Hematopoietic multipotent progenitor cell treated with erythropoietin and hydrocortisone succinate and interleukin-3 and kit ligand, for 4 days (in vitro differentiated cells): ENCODE results near the gene CLCN3.
"Not testable (repeated sequence)": the region's sequence is repeated elsewhere in the genome, so short reads cannot be mapped to it uniquely, and the experiment has no call there.

ENCODE experiments used
- DNase-seq: peaks from one replicate; pipeline ENCODE4 v3.0.0-alpha.2; 2015

CLCN3 gene

GRCh38 chr4:169618286-169618685 is 2.1 kb upstream of the CLCN3 start:
- peak; percentile 26 for DNase-seq

GRCh38 chr4:169618986-169619385 is 1.4 kb upstream of the CLCN3 start:
- DNase-seq, result no peak

GRCh38 chr4:169619518-169619957 is 840 bp upstream of the CLCN3 start:
- DNase-seq, result peak; percentile 76

DNA sequence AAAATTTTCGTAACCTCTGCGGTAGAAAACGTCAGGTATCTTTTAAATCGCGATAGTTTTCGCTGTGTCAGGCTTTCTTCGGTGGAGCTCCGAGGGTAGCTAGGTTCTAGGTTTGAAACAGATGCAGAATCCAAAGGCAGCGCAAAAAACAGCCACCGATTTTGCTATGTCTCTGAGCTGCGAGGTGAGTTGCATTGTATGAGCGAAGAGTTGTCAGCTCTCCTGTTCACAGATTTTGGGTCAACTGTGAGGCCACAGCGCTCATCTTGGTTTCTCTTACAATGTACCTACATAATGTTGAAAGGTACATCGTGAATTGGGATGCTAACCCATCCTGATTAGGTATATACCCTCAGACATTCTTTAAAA is 486 bp downstream of the CLCN3 start:
- peak; percentile 18 for DNase-seq

- DNase-seq, result peak; percentile 92
Measured at GRCh38 chr4:169621731-169622492, 1.5 kb downstream of the CLCN3 start.

DNA sequence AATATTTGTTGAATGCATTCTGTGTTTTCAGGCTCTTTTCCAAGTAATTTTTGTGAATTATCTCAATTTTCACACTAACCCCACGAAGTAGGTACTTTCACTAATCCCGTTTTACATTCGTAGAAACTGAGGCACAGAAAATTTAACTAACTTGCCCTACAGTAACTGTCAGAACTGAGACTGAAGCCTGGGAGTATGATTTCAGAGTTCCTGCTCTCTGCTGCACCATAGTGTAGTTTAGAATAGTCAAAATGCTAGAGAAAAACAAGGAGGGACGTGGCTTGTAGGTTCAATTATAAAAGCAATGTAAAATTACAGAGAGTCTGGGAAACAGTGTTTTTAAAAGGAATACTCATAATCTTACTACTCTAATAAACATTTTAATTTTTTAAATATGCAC is 2.2 kb downstream of the CLCN3 start:
- no peak for DNase-seq

- DNase-seq, result not testable (repeated sequence)
Measured at GRCh38 chr4:169624012-169624411, 3.6 kb downstream of the CLCN3 start.

- DNase-seq, result no peak
Measured at GRCh38 chr4:169625886-169626285, 5.5 kb downstream of the CLCN3 start.

- DNase-seq, result peak; percentile 93
Measured at GRCh38 chr4:169626331-169627282, 6.2 kb downstream of the CLCN3 start.

DNA sequence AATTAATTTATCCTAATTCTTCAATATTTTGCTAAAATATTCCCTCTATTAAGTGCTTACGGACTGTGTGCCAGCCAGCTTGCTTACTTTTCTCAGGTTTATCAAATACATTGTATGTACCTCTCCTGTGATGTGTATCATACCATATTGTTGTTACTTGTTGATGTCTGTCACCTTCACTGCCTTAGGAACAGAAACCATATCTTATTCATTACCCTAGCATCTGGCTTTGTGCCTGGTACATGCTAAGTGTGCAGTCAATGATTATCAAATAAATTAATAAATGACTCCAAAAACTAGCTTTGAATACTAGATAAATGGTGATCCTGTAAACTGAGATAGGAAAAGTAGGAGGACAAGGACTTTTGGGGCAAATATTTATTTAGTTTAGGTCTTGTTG is 6.9 kb downstream of the CLCN3 start:
- DNase-seq, result peak; percentile 51

DNA sequence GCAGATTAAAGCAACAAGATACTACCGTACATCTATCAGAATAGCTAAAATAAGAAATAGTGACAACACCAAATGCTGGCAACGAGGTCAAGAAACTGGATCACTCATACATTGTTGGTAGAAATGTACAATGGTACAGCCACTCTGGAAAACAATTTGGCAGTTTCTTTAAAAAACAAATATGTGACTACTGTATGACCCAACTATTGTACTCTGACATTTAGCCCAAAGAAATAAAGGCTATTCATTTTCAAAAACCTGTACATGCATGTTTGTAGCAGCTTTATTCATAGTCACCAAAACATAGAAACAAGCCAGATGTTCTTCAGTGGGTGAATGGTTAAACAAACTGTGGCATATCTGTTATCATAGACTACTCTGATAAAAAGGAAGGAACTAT is 8.2 kb downstream of the CLCN3 start:
- DNase-seq, result peak; percentile 10

DNA sequence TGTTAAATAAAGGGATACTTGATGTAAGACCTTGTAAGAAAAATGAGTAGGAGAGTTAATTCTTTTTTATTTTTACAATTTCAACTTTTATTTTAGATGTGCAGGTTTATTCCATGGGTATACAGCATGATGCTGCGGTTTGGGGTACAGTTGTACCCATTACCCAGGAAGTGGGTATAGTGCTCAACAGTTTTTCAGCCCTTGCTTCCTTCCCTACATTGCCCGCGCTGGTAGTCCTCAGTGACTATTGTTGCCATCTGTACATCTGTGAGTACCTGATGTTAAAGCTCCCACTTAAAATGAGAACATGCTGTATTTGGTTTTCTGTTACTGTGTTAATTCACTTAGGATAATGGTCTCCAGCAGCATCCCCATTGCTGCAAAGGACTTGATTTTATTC is 9.7 kb downstream of the CLCN3 start:
- DNase-seq, result no peak

DNA sequence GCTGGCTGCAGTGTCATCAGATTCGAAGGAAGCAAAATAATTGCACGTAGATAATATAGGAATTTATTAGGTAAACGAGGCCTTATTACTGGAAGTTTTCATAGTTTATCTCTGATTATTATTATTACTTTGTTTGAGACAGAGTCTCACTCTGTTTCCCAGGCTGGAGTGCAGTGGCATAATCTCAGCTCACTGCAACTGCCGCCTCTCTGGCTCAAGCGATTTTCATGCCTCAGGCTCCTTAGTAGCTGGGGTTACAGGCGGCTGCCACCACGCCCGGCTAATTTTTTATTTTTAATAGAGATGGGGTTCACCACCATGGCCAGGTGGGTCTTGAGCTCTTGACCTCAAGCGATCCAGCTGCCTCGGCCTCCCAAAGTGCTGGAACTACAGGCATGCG is 12.5 kb downstream of the CLCN3 start:
- DNase-seq, result no peak

DNA sequence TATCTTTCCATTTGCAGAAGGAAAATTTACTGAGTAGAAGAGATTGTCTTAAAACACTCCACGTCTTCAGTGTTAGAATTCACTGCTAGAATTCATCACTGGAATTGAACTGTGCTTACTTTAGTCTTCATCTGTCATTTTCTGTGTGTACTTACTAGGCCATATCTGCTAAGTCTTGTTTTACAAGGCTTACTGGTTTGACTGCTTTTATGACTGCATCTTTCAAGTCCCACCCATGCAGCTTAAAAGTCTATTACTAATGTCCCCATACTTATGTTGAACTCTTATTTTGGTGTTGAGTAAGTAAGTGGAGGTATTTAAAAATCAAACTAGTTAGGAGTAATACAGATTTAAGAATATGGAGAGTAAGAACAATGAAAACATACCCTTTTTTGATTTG is 14.6 kb downstream of the CLCN3 start:
- DNase-seq, result no peak

GRCh38 chr4:169640261-169640870 is 20.0 kb downstream of the CLCN3 start:
- DNase-seq, result no peak

DNA sequence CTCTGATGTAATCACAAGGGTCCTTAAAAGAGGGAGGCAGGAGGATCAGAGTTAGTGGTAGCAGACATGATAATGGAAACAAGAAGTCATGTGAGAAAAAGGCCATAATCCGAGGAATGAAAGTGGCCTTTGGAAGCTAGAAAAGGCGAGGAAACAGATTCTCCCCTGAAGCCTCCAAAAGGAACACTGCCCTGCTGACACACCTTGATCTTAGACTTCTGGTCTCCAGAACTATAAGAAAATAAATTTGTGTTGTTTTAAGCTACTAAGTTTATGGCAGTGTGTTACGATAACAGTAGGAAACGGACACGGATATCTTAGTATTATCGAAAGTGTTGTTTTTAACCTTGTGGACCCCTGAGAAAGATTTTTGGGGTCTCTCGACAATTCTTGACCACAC is 24.4 kb downstream of the CLCN3 start:
- DNase-seq, result no peak

DNA sequence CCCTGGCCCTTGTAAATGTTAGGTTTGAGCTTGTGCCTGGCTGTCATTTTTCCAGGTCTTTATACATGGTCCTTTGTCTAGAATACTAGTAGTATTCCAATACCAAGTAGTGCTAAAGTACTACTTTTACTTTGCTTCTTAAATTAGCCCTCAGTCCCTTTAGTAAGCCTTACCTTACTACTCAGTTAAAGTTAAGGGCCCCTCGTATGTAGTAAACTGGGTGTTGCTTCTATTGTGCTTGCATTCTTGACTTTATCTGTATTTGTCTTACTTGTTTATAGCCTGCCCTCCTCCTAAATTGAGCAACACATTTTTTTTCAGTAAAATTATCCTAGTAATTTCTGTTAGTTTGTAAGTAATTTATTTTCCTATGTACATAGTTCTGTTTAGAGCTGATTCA is 25.2 kb downstream of the CLCN3 start:
- DNase-seq, result no peak

DNA sequence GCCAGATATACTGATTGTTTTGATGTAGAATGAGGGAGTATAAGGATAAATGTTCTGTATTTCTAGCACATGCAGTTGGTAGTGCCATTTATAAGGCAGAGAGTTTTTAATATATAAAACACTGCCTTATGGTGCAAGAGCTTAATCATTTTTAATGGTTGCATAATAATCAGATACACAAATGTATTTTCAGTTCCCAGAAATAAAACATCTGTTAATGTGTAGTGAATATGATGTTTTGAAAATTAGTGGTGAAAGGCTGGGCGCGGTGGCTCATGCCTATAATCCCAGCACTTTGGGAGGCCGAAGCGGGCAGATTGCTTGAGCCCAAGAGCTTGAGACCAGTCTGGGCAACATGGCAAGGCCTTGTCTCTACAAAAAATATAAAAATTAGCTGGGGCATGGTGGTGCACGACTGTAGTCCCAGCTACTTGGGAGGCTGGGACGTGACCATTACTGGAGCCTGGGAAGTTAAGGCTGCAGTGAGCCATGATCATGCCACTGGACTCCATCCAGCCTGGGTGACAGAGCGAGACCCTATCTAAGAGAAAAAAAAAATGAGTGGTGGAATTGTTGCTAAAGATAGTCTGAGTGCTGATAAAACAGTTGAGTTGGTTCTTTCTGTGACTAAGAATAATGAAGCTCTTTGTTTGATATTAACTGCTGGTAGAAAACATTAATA is 29.3 kb downstream of the CLCN3 start:
- peak; percentile 42 for DNase-seq

GRCh38 chr4:169650227-169650936 is 30.0 kb downstream of the CLCN3 start:
- DNase-seq, result no peak

DNA sequence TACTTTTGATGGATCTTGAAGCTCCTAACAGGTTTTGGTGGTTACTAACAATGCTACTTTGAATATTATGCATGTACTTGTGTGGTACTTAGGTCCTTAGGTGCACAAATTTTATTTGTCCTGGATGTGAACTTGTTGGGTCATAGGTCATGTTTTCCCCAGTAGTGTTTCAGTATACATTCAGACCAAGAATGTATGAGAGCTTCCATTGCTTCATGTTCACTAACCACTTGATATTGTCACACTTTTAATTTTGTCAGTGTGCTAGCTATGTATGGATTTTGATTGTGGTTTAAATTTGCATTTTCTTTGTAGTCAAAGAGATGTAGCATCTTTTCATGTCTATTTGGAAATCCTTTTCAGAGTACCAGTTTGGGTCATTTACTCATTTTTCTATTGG is 32.2 kb downstream of the CLCN3 start:
- no peak for DNase-seq

DNA sequence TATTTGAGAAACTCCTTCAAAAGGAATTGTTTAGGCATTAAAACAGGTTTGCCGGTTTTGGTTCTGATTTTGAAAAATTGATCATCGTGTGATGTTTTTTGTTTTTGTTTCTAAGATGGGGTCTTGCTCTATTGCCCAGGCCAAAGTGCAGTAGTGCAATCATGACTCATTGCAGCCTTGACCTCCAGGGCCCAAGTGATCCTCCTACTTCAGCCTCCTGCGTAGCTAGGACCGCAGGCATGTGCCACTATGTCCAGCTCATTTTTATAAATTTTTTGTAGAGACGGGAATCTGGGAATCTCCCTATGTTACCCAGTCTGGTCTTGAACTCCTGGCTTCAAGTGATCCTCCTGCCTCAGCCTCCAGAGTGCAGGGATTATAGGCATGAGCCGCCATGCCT is 35.0 kb downstream of the CLCN3 start:
- no peak for DNase-seq

DNA sequence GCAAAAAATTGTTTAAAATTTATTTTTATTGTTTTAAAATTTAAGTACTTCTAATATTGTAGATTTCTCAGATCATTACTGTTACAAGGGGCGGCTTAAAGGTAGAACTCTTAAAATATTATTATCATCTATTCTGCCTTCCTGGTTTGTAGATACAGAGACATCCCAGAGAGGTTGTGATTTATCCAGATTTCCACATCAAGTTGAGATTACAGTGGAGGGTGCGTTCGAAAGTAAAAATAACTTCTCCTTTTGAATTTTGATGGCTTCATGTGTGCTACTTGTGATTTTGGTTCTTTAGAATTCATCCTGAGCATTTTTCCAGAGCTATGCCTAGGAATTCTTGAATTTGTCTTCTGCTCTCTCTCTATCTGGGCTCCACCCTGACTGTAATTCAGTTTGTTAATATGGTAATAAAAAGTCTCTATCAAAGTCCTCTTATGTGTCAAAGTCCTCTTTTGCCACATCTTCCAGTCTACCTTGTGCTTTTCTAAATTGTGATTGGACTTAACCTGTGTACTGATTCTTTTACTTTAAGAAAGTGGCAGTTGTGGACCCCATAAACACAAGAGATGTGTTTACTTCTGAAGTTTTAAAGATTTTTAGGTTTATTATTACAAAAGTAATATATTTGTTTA is 37.2 kb downstream of the CLCN3 start:
- DNase-seq, result no peak
